Brain microvascular endothelial cell (primary cell): Measurements from ENCODE around the gene BAZ1B.
"Not testable (repeated sequence)": the region's sequence is repeated elsewhere in the genome, so short reads cannot be mapped to it uniquely, and the experiment has no call there.

Experiments used
- DNase-seq: peaks from one replicate; pipeline ENCODE4 v3.0.0-alpha.2; 2020
- H3K27ac ChIP-seq: fragments of 250-450 bp; sonication (Bioruptor Pico); 2 replicates; pipeline ENCODE4 v1.5.1; 2020; ENCODE audit warnings: mild to moderate bottlenecking, moderate library complexity
- H3K27me3 ChIP-seq: fragments of 250-450 bp; sonication (Bioruptor Pico); replicated peaks from 2 replicates; pipeline ENCODE4 v1.5.1; 2020; ENCODE audit warnings: mild to moderate bottlenecking
- H3K36me3 ChIP-seq: fragments of 250-450 bp; sonication (Bioruptor Pico); replicated peaks from 2 replicates; pipeline ENCODE4 v1.5.1; 2020; ENCODE audit warnings: mild to moderate bottlenecking
- H3K4me3 ChIP-seq: 2 replicates; pipeline ENCODE4 v1.5.1; 2011; ENCODE audit warnings: low read depth, mild to moderate bottlenecking, control low read depth, low read length, moderate library complexity
- in situ Hi-C: cut with HindIII; loops from 2 replicates; pipeline ENCODE4 v1.10.0; 2017; ENCODE audit warnings: low sequenced_read_pairs, low pct_ligation_motif_present
- TF ChIP-seq, protein P1 (sequence below): IDR thresholded peaks from 2 replicates; pipeline ENCODE4 v1.5.1; 2011; ENCODE audit warnings: low read depth, mild to moderate bottlenecking, moderate library complexity, low read length, control low read depth, inconsistent platforms; ENCODE audit errors: missing control alignments

The BAZ1B gene

GRCh38 chr7:73541722-73542121 lies 19.6 kb upstream of the BAZ1B start:
- Histone ChIP-seq H3K36me3 (peaks cover 52% of the 10 kb centered on the region), H3K4me3 (no peak overlapping the region), H3K27me3 (no peaks in the 10 kb centered on the region), H3K27ac (no peak overlapping the region)
- DNase-seq = no peak
- in situ Hi-C loops = no loop called here
- TF ChIP-seq, protein P1, sequence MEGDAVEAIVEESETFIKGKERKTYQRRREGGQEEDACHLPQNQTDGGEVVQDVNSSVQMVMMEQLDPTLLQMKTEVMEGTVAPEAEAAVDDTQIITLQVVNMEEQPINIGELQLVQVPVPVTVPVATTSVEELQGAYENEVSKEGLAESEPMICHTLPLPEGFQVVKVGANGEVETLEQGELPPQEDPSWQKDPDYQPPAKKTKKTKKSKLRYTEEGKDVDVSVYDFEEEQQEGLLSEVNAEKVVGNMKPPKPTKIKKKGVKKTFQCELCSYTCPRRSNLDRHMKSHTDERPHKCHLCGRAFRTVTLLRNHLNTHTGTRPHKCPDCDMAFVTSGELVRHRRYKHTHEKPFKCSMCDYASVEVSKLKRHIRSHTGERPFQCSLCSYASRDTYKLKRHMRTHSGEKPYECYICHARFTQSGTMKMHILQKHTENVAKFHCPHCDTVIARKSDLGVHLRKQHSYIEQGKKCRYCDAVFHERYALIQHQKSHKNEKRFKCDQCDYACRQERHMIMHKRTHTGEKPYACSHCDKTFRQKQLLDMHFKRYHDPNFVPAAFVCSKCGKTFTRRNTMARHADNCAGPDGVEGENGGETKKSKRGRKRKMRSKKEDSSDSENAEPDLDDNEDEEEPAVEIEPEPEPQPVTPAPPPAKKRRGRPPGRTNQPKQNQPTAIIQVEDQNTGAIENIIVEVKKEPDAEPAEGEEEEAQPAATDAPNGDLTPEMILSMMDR = no peak

DNA sequence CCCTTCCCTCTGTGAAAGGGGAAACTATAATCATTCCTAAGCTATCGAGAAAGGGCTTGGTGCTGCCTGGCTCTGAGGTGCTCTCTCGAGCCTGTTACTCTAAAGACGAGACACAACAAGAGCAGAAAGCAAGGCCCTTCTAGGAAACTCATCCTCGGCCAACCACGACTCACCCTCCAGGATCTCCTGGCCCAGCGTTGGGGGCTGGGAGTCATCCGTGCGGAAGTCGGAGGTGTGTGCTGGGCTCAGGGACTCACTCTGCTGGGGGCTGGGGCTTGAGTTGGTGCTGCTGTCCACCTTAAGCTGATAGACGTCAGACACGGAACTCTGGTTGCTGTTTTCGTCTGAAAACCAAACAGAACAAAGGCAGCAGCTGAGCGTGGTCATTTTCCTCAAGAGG lies 17.6 kb upstream of the BAZ1B start:
- in situ Hi-C loops = no loop called here
- H3K27me3 ChIP-seq = no peaks in the 10 kb centered on the region
- peaks cover 59% of the 10 kb centered on the region for H3K36me3 ChIP-seq
- no peak overlapping the region for H3K4me3 ChIP-seq
- H3K27ac ChIP-seq = no peak overlapping the region
- TF ChIP-seq, protein P1 = no peak
- DNase-seq = no peak

GRCh38 chr7:73538510-73538909 lies 16.4 kb upstream of the BAZ1B start:
- H3K4me3 ChIP-seq, in situ Hi-C loops: not testable (repeated sequence)
- H3K36me3 ChIP-seq = peaks cover 59% of the 10 kb centered on the region

DNA sequence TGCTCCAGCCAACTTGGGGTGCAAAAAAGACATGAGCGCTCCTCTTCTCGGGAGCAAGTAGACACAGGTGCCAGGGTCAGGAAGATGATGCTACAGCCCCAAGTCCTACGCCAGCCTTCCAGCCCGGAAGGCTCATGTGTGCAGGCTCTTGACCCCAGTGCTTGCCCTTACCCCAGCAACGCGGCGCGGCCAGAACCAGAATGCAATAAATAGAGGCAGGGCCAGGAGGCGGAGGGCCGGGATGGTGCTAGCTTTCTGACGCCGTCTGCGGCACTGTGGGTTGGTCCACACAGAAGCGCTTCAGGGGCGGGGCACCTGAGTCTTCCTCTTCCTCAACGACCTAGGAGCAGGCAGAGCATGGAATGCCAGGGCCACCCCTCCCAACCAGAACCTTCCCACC lies 15.0 kb upstream of the BAZ1B start:
- Histone ChIP-seq H3K4me3 (no peak overlapping the region), H3K36me3 (peaks cover 50% of the 10 kb centered on the region), H3K27ac (no peak overlapping the region), H3K27me3 (no peaks in the 10 kb centered on the region)
- TF ChIP-seq, protein P1 = no peak
- no peak for DNase-seq
- in situ Hi-C loops = no loop called here

More at GRCh38 chr7:73538510-73538909, 16.4 kb upstream of the BAZ1B start:
- not testable (repeated sequence) for DNase-seq, H3K27me3 ChIP-seq, H3K27ac ChIP-seq

GRCh38 chr7:73536479-73536878 lies 14.4 kb upstream of the BAZ1B start:
- no peak for DNase-seq
- Histone ChIP-seq H3K4me3 (no peak overlapping the region), H3K36me3 (peaks cover 45% of the 10 kb centered on the region), H3K27ac (no peak overlapping the region), H3K27me3 (no peaks in the 10 kb centered on the region)
- in situ Hi-C loops = no loop called here
- TF ChIP-seq, protein P1 = no peak

DNA sequence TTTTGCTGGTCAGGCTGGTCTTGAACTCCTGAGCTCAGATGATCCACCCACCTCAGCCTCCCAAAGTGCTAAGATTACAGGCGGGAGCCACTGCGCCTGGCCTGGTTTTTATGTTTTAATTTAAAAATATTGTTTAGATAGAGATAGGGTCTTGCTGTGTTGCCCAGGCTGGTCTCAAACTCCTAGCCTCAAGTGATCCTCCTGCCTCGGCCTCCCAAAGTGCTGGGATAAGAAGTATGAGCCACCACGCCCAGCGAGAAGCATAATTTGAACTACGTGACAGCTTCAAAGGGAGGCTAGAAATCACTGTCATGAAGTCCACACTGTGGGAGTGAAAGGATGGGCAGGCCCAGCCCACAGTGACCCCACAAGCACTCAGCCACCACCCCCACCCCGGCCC lies 13.8 kb upstream of the BAZ1B start:
- H3K27ac ChIP-seq, H3K4me3 ChIP-seq, in situ Hi-C loops, DNase-seq, H3K27me3 ChIP-seq: not testable (repeated sequence)
- H3K36me3 ChIP-seq = peaks cover 44% of the 10 kb centered on the region

GRCh38 chr7:73533742-73534141 lies 11.6 kb upstream of the BAZ1B start:
- in situ Hi-C loops = no loop called here
- Histone ChIP-seq H3K27ac (no peak overlapping the region), H3K4me3 (no peak overlapping the region), H3K27me3 (no peaks in the 10 kb centered on the region), H3K36me3 (peaks cover 29% of the 10 kb centered on the region)
- no peak for DNase-seq
- TF ChIP-seq, protein P1 = no peak
